Gastroesophageal sphincter (tissue), 3 donors: ENCODE results near the gene KRTAP6-1.

Experiments used
- EP300 ChIP-seq: sonication (generic); formaldehyde crosslinking; IDR thresholded peaks from one replicate; pipeline ENCODE4 v1.6.1; 2017; ENCODE audit warnings: antibody characterized with exemption, mild to moderate bottlenecking
- TF ChIP-seq, protein P1 (sequence below), 4 experiments: fragments of 200-600 bp in 2 of 4; fragments of 450-650 bp in 2 of 4; sonication (generic) in 1 of 4; IDR thresholded peaks; one replicate each; pipeline ENCODE4 v1.5.1; 2017 to 2019; ENCODE audit warnings: antibody characterized with exemption in 4 of 4, mild to moderate bottlenecking in 2 of 4, moderate library complexity in 2 of 4

DNA sequence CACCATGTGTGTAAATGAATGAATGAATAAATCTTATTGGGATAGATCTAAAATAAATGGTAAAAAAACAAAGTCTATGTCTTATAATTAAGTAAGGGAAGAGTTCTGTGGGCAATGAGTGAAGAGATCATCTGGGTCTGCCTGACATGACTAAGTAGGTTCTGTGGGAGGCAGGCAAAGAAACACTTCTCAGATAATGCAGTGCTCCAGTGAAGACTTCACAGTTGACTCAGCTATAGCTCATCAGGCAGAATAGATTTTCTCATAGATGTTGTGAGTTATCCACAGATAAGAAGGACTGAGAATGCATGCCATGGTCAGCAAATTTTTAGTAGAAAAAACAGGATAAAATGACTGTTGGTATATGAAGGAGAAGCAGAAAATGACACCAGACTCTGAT, 36.0 kb downstream of the KRTAP6-1 start:
- TF ChIP-seq EP300 = no peak
- TF ChIP-seq, protein P1, sequence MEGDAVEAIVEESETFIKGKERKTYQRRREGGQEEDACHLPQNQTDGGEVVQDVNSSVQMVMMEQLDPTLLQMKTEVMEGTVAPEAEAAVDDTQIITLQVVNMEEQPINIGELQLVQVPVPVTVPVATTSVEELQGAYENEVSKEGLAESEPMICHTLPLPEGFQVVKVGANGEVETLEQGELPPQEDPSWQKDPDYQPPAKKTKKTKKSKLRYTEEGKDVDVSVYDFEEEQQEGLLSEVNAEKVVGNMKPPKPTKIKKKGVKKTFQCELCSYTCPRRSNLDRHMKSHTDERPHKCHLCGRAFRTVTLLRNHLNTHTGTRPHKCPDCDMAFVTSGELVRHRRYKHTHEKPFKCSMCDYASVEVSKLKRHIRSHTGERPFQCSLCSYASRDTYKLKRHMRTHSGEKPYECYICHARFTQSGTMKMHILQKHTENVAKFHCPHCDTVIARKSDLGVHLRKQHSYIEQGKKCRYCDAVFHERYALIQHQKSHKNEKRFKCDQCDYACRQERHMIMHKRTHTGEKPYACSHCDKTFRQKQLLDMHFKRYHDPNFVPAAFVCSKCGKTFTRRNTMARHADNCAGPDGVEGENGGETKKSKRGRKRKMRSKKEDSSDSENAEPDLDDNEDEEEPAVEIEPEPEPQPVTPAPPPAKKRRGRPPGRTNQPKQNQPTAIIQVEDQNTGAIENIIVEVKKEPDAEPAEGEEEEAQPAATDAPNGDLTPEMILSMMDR (IDR thresholded peaks at IDR 0.05) = no peak
